T1000 (cell line): Measurements from ENCODE around the gene KPNA3.
"Not testable (repeated sequence)": the region's sequence is repeated elsewhere in the genome, so short reads cannot be mapped to it uniquely, and the experiment has no call there.

ENCODE experiments used
- DNase-seq: peaks from one replicate; lab custom pipeline; 2025; ENCODE audit warnings: mixed read lengths; lab: John Stamatoyannopoulos, UW

Gene KPNA3, protein sequence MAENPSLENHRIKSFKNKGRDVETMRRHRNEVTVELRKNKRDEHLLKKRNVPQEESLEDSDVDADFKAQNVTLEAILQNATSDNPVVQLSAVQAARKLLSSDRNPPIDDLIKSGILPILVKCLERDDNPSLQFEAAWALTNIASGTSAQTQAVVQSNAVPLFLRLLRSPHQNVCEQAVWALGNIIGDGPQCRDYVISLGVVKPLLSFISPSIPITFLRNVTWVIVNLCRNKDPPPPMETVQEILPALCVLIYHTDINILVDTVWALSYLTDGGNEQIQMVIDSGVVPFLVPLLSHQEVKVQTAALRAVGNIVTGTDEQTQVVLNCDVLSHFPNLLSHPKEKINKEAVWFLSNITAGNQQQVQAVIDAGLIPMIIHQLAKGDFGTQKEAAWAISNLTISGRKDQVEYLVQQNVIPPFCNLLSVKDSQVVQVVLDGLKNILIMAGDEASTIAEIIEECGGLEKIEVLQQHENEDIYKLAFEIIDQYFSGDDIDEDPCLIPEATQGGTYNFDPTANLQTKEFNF

DNA sequence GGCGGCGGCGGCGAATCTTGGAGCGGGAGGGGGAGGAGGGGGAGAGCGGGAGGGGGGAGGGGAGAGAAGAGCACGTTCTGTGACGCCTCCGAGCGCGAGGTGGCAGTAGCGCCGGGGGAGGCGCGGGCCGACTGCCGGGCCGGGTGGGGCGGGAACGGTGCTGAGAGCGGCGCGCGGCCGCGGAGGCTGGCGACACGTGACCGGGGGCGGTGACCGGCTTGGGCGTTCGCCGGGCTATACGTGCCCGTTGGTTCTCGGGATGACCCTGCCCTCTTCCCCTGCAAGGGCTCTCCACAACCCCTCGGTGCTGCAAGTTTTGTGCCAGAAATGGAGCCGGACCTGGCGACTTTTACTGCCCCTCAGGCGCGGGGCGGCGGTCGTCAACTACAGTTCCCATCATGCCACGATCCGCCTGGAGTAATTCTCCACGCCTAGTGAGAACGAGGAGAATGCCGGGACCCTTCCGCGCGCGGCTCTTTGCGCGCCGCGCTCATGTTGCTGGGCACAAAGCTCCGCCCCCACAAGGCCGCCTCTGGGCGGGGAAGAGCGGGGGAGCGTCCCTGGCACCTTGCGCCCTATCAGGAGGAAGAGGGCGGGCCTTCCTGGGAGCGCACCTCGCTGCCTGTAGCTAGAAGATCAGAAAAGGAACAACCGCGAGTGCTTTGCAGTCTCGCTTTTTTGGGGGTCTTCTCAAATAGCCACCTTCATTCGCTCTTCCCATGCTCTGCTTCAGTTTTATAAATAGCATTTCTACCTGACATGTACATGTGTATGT lies at the start of gene KPNA3:
Gene KPNA3, minus strand, starts transcription at position 133 of the 775 bp plus-strand sequence. CDS start 176 bp downstream, outside the sequence.
- peak; percentile 70 for DNase-seq

DNA sequence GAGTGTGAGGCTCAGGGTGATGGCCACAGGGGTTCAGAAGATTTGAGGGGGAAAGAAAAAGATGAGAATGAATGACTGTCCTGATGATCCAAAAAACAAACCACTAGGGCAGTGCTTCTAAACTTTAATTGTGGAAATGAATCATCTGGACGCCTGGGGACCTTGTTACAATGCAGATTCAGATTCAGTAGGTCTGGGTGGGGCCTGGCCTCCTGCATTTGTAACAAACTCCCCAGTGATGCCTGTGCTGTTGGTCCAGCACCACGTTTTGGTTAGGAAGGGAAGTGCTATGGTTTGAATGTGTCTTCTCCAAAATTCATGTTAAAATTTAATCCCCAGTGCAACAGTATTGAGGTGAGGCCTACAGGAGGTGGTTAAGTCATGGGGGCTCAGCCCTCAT lies 49.5 kb upstream of the KPNA3 start:
- no peak for DNase-seq

DNA sequence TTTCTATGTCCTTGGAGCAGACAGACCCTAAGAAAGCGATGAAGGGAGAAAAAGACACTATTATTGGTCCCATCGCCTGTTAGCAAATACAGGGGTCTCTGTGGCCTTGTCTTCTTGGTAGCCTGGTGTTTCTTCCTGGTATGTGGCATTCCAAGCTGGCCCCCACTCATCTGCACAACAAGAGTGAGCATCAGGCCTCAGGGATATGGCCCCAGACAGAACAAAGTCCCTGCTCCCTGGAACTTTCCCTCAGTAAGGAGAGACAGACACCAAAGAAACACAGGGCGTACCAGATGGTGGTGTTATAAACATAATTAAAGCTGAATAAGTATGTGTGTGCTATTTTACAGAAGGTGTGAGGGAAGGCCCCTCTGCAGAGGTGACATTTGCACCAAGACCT lies 48.2 kb upstream of the KPNA3 start:
- no peak for DNase-seq

DNA sequence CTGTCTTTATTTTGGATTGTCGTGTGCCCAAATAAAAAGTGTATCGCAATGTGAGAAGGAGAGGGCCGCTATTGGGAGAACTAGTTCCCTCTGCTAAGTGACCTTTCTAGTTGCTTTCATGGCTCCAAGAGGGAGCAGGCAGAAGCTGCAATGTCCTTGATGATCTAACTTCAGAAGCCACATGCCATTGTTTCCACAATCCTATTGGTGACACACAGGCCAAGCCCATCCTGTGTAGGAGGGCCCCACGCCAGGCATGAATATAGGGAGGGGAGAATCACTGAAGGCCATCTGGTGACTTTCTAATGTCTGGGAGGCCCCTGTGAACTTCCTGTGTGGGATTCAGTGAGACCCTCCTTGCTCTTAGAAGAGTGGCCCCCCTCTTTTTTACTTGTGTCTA lies 47.8 kb upstream of the KPNA3 start:
- DNase-seq = no peak

GRCh38 chr13:49838989-49839388 lies 46.5 kb upstream of the KPNA3 start:
- DNase-seq = no peak

DNA sequence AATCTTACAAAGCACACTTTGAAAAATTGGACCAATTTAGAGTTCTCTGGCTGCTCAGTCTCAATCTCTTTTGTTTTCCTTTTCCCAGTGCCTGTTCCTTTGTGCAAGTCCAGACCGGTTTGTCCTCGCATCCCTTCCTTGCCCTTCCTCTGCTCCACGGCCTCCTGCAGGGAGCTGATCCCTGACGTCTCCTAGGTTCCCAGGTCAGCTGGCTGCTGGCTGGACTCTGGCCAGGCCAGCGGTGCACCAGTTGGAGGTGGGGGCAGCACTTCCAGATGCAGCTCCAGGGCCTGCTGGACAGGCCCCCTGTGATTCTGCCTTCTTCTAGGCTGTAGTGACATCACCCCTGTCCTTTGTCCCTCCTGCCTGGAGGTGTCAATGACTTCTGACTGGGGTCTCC lies 44.0 kb upstream of the KPNA3 start:
- no peak for DNase-seq

GRCh38 chr13:49833402-49833801 lies 40.9 kb upstream of the KPNA3 start:
- no peak for DNase-seq

GRCh38 chr13:49831455-49831854 lies 39.0 kb upstream of the KPNA3 start:
- DNase-seq = no peak

GRCh38 chr13:49830721-49831120 lies 38.2 kb upstream of the KPNA3 start:
- no peak for DNase-seq

GRCh38 chr13:49829715-49830114 lies 37.2 kb upstream of the KPNA3 start:
- DNase-seq = no peak

DNA sequence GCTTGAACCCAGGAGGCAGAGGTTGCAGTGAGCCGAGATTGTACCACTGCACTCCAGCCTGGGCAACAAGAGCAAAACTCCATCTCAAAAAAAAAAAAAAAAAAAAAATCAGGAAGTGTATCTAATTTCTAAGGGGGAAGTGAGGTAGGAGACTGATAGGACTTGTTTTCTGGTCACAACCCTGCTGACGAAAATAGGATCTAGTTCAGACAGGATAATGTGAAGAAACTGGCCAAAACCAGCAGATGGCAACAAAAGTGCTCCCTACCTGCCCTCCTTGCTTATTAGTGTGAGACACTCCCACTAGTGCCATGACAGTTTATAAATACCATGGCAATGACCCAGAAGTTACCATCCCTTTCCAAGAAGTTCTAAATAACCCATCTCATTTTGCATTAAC lies 36.0 kb upstream of the KPNA3 start:
- DNase-seq = no peak

- no peak for DNase-seq
Measured at GRCh38 chr13:49827891-49828290, 35.4 kb upstream of the KPNA3 start.

DNA sequence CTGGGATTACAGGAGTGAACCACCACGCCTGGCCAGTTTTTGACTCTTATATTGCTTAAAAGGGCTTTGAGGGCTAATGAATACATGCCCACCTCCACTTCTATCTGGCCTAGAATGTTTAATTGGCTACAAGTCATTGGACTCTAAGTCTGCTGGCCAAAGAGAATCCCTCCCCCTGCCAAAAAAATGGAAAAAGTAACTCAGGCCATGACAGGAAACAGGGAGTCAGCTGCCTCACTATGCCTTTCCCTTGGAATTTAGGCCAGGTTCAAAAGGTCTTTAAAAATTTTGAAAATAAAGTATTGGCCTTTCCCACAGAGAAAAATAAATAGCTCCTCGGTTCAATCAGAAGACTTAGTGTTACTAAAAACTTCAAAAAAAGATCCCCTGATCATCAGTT lies 34.9 kb upstream of the KPNA3 start:
- DNase-seq = no peak

DNA sequence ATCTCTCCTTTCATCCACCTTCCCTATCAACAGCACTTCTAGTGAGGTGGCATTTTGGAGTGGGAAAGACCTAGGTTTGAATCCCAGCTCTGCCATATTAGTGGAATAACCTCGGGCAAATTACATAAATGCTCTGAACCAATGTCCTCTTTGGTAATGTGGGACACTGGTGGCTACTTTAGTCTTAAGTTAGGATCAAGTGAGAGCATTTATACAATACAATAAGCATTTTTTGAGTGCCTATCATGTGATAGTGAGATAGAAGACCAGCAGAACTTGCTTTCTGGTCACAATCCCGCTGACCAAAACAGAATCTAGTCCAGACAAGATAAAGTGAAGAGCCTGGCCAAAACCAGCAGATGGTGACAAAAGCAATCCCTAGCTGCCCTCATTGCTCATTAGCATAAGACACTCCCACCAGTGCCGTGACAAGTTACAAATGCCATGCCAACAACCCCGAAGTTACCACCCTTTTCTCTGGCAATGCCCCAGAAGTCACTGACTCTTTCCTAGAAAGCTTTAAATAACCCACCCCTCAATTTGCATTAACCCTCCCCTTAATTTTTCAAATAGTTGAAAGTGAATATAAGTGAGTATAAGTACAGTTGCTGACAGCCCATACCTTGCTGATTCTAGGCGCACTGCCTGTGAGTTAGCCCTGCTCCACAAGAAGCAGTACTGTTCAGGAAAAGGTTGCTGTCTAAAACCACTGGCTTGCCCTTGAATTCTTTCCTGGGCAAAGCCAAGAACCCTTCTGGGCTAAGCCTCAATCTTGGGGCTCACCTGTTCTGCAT lies 28.9 kb upstream of the KPNA3 start:
- DNase-seq = no peak

DNA sequence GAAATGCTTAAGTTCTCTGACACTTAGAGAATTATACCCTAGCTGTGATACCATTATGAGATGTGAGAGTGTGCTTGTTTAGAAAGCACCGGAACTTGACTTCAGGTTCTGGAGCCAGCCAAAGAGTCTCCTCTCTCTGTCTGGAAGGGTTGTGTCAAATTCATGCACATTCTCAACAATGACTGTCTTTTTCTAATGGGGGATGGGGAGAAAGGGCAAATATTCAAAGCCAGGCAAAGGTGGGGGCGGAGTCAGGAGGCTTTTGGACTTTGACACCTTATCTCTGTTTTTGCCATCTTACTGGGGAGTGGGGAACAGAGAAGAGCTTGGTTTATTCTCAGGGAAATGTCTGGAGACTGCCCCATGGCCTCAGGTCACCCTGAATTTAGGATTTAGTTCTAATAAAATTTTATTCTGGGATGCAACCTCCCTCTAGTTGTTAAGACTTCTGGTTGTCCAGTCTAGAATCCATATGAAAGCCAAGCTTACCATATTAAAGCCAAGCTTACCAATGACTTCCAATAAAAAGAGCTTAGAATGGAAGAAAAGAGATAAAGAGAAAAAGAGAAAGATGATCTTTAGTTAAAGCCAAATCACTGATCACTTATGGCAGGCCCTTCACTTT lies 28.2 kb upstream of the KPNA3 start:
- DNase-seq = no peak

- not testable (repeated sequence) for DNase-seq
Measured at GRCh38 chr13:49816047-49816446, 23.6 kb upstream of the KPNA3 start.

DNA sequence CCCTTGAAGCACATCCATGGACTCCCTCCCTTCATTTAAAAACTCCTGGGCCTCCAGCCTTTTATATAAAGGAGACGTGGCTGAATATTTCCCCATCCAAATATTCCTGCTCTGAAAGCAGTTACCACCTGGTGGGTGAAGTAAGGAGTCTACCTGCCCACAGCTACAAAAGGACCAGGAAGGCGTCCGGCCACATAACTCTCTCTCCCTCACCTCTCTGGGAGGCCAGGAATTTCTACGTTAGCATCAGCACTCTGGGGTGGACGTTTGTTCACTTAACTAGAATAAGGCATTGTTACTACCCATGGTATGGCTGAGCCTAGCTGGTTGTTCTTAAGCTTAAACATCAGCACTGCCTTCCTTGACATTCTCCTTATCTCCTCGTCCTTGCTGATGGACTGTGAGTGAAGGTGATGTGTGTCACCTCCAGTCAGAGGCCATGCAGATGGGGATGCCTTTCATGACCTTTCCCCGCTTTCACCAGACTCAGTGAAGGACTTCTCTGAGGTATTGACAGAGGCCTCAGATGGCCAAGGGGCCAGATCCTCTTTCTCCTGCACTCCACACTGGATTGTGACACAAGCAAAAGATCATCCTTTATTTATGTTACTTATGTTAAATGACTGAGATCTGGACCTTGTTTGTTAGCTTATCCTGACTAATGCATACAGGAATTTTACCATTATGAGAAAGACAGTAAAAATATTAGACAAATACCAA lies 22.2 kb upstream of the KPNA3 start:
- no peak for DNase-seq

DNA sequence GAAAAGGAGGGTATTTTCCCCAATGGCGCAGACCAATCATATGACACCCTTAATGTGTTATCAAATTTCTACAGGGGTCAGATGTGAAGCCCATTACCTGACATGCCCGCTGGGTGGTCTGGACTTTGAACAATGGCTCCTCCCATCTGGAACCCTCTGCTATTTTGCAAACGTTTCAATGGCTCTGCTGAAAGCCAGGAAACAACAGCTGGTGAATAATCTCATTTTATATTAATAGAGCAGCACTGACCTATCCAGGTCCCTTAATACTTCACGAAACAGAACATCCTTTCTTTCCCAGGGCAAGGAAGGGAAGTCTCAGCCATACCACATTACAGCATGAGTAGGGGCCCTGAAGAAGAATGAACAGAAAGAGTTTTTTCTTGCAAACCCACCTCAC lies 20.3 kb upstream of the KPNA3 start:
- DNase-seq = no peak

DNA sequence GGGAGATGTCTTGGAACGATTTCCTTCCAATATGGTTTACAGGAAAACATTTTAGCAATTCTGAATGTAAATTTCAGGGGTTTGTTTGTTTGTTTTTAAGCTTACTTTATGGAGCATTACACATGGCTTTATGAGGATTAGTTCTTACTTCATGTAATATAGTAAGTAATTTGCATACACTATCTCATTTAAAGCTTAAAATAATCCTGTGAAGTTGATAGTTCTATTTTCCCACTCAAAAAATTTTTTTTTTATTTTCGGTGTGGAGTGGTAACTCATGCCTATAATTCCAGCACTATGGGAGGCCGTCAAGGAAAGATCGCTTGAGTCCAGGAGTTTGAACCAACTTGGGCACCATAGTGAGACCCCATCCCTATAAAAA lies 19.0 kb upstream of the KPNA3 start:
- no peak for DNase-seq

DNA sequence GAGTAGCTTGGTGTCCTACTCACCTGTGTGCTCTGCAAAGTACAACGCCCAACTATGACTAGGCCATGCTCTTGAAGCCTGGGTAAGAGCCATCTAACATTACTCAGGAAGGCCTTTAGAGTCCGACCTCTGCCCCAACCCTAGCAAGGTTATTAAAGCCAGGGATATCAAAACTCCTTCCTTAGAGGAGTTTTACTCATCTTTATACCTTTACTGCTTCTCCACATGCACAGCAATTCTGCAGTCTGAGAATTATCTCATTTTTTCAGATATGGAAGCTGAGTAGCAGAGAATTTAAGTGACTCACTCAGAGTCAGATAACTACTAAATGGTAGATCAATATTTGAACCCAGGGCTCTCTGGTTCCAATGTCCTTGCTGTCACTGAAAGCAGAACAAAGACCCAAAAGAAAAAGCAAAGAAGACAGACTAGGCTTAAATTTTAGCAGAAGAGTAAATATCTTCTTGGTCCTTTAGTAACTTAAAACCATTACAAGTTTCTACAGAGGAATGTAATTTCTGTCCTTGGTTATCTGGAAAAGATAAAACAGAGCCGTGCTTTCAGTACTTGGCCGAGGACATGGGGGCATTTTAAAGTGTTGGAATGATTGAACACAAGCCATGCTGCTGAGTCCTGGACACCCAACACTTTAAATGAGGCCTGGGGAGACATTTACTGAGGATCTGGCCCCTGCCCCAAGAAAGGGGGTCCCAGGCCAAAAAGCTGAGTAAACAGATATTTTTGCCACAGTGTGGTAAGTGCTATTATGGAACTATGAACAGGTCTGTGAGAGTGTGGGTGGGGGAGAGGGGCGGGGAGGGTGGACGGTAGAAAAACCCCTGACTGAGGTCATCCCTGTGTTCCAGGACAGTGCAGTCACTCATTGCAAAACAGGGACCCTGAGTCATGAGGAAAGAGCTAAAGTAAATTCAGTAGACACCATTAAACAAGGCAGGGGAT lies 18.4 kb upstream of the KPNA3 start:
- no peak for DNase-seq
